ENCODE data around the gene KCNIP1.

GRCh38 chr5:170638454-170639220 is 134.8 kb downstream of the KCNIP1 start:
- TF ChIP-seq CTCF (IDR thresholded peaks at IDR 0.05) (peak; percentile 78 to 94 (median 88)), POLR2A (IDR thresholded peaks at IDR 0.05) (no peak)

Measured in heart left ventricle (tissue), 13 donors.